IPS-18c (cell line): ENCODE data around the gene CHD5.

Experiments used
- H3K4me3 ChIP-seq: 2 replicates; pipeline ENCODE4 v1.7.0; 2013; ENCODE audit warnings: low read depth, mild to moderate bottlenecking, low read length, moderate library complexity; ENCODE audit not compliant: insufficient read depth
- H3K9me3 ChIP-seq: one replicate; pipeline ENCODE4 v1.6.1; 2013; ENCODE audit warnings: mild to moderate bottlenecking, low read length, moderate library complexity; ENCODE audit not compliant: control insufficient read depth, insufficient read depth

Gene CHD5

GRCh38 chr1:6130596-6130995 lies 49.5 kb downstream of the CHD5 start:
- H3K4me3 ChIP-seq, result no peak overlapping the region
- H3K9me3 ChIP-seq, result no peaks in the 10 kb centered on the region

DNA sequence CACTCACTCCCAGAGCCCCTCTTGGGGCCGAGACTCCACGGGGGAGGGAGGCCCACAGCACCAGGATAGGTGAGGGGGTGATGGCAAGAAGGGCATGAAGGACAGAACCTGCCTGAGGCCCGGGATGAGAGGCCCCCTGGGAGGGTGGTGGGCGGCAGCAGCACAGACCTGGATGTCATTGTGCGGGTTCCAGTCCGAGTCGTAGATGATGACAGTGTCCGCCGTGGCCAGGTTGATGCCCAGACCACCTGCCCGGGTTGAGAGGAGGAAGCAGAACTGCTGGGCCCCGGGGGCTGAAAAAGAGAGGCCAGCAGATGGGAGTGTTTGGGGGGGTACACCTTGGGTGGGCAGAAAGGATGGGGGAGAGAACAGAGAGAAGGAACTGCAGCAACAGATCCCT lies 50.1 kb downstream of the CHD5 start:
- Histone ChIP-seq H3K9me3 (no peaks in the 10 kb centered on the region), H3K4me3 (no peak overlapping the region)

GRCh38 chr1:6129313-6129712 lies 50.8 kb downstream of the CHD5 start:
- Histone ChIP-seq H3K9me3 (no peaks in the 10 kb centered on the region), H3K4me3 (no peak overlapping the region)

GRCh38 chr1:6128276-6129081 lies 51.6 kb downstream of the CHD5 start:
- Histone ChIP-seq H3K4me3 (no peak overlapping the region), H3K9me3 (no peaks in the 10 kb centered on the region)

DNA sequence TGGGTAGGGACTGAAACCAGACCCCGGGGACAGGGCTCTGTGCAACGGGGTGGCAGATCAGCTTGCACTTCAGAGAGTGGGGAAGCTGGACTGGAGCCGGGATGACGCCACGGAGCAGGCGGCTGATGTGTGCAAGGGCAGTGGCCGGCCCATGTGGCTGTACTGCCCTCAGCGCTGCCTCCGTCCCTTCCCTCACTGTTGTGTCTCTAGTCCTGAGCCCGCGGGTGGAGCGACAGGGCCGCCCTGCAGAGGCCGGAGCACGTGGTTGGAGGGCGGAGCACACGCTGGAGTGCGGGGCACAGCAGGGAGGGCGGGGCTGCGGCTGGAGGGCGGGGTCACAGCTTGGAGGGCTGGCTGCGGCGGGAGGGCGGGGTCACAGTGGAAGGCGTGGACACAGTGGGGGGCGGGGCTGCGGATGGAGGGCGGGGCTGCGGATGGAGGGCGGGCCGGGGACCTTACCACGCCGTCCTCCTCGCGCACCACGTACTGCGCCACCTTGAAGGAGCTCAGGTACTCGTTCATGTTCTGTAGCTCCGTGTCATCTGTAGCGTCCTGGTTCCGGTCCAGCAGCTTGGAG lies 52.4 kb downstream of the CHD5 start:
- Histone ChIP-seq H3K9me3 (no peaks in the 10 kb centered on the region), H3K4me3 (no peak overlapping the region)

GRCh38 chr1:6126521-6127067 lies 53.5 kb downstream of the CHD5 start:
- no peak overlapping the region for H3K4me3 ChIP-seq

GRCh38 chr1:6126028-6126427 lies 54.1 kb downstream of the CHD5 start:
- Histone ChIP-seq H3K9me3 (no peaks in the 10 kb centered on the region), H3K4me3 (no peak overlapping the region)

More at GRCh38 chr1:6126521-6127067, 53.5 kb downstream of the CHD5 start:
- no peaks in the 10 kb centered on the region for H3K9me3 ChIP-seq

DNA sequence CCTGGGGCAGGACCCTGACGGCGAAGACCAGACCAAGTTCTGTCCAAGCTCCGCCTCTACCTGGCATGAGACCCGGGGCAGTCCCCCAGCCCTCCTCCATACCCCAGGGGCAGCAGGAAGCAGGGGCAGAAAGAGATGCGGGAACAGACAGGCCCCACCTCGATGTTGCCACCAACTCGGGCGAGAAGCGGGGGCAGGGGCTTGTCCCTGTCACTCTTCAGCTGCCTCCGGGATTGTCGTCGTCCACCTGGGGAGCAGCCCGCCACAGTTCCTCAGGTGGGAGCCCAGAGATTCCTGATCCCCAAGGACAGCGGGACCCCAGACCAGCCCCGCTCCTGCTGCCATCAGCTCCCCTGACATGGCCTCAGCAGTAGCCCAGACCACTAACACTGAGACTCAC lies 54.8 kb downstream of the CHD5 start:
- H3K9me3 ChIP-seq, result no peaks in the 10 kb centered on the region

DNA sequence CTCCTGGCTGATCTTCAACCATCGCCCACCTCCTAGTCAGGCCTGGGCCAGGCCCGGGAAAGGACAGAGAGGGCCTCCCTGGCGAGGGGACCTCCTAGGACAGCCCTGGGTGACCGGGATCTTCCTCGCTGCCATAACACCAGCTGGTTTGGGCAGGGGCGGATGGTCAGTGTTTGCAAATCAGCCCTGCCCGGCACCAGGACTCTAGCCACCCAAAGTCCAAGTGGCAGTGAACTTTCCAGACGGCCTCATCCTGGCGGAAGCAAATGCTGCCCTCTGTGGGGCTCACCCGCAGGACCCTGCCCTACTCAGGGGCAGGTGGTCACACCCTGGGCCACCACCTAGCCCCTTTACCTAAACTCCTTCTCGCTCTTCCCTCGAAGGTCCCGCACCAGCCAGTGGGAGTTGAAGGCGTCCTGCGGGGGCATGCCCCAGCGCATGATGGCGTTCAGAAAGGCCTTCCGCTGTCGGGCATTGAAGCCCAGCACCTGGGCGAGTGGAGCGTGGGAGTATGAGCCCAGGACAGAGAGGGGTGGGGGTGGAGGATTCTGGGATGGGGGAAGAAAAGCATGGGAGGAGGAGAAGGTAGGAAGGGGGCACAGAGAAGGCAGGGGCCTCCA lies 55.3 kb downstream of the CHD5 start:
- H3K4me3 ChIP-seq, result no peak overlapping the region
- H3K9me3 ChIP-seq, result no peaks in the 10 kb centered on the region

More for the DNA sequence above, 54.8 kb downstream of the CHD5 start:
- no peak overlapping the region for H3K4me3 ChIP-seq

DNA sequence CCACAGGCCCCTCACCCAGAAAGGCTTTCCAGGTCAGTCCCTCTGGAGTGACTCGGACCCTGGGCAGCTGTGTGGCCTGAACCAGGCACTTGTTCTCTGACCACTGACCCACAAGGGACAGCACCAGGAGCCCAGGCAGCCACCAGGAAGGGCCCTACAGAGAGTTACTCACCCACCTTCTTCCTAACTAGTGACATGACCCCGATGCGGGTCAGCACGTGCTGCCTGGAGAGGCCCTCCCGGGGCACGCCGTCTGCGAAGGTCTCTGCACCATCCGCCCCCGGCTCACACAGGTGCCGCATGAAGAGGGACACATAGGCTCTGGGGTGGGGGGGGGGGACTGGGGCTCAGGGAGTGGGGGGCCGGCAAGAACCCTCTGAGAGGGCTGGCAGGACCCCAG lies 55.8 kb downstream of the CHD5 start:
- Histone ChIP-seq H3K9me3 (no peaks in the 10 kb centered on the region), H3K4me3 (no peak overlapping the region)

DNA sequence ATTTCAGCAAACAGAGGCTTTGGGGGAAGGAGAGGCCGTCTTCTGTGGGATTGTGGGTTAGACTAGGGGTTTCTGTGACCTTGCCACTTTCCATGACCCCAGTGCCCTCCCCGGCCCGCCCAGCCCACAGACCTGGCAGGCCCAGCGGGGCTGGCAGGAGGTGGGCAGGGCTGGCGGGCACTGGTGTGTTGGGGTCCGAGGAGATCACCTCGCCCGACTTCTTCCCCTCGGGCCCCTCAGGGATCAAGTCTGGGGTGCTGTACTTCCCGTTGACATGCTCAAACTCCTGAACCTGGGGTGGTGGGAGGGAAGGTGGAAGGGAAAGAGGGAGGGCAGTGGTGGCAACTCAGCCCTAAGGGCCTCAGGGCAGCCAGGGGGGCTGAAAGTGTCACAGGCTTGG lies 56.3 kb downstream of the CHD5 start:
- no peak overlapping the region for H3K4me3 ChIP-seq
- H3K9me3 ChIP-seq, result no peaks in the 10 kb centered on the region

- H3K4me3 ChIP-seq, result no peak overlapping the region
- no peaks in the 10 kb centered on the region for H3K9me3 ChIP-seq
Observed at GRCh38 chr1:6123083-6123482, 57.0 kb downstream of the CHD5 start.

GRCh38 chr1:6121651-6122370 lies 58.3 kb downstream of the CHD5 start:
- no peak overlapping the region for H3K4me3 ChIP-seq
- H3K9me3 ChIP-seq, result no peaks in the 10 kb centered on the region

GRCh38 chr1:6121021-6121421 lies 59.1 kb downstream of the CHD5 start:
- no peak overlapping the region for H3K4me3 ChIP-seq
- H3K9me3 ChIP-seq, result no peaks in the 10 kb centered on the region

DNA sequence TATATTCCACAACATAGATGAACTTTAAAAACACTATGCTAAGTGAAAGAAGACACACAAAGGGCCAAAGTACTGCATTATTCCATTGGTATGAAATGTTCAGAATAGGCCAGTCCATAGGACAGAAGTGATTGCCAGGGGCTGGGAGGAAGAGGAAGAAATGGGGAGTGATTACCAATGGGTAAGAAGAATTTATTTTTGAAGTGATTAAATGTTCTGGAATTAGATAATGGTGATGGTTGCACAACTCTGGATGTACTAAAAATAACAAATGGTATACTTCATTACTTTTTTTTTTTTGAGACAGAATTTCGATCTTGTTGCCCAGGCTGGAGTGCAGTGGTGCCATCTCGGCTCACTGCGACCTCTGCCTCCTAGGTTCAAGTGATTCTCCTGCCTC lies 61.7 kb downstream of the CHD5 start:
- Histone ChIP-seq H3K9me3 (no peaks in the 10 kb centered on the region), H3K4me3 (no peak overlapping the region)

GRCh38 chr1:6117624-6118023 lies 62.5 kb downstream of the CHD5 start:
- Histone ChIP-seq H3K4me3 (no peak overlapping the region), H3K9me3 (no peaks in the 10 kb centered on the region)

DNA sequence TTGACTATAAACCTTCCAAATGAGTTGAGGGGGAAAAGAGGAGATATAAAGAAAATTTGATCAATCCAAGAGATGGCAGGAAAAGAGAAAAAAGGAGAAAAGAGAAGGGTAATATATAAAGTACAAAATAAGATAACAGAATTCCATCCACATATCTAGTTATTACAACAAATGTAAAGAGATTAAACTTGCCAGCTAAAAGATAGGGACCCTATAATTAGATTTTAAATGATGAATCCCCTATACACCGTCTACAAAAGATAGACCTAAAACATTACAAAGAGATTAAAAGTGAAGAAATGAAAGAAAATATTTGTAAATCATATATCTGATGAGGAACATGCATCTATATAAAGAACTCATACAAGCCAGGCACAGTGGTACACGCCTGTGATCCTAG lies 63.1 kb downstream of the CHD5 start:
- no peaks in the 10 kb centered on the region for H3K9me3 ChIP-seq
- H3K4me3 ChIP-seq, result no peak overlapping the region
